GM12875 (cell line): ENCODE results near the gene CELF4.

ENCODE experiments used
- H3K4me3 ChIP-seq: one replicate; pipeline ENCODE4 v1.5.1; 2011; ENCODE audit warnings: low read depth, low read length, control low read depth
- TF ChIP-seq, protein P1 (sequence below): IDR thresholded peaks from 2 replicates; pipeline ENCODE4 v1.5.1; 2011; ENCODE audit warnings: low read depth, mild to moderate bottlenecking, control low read depth, inconsistent platforms, low read length, moderate library complexity, borderline replicate concordance; ENCODE audit not compliant: insufficient read depth

CELF4 gene

DNA sequence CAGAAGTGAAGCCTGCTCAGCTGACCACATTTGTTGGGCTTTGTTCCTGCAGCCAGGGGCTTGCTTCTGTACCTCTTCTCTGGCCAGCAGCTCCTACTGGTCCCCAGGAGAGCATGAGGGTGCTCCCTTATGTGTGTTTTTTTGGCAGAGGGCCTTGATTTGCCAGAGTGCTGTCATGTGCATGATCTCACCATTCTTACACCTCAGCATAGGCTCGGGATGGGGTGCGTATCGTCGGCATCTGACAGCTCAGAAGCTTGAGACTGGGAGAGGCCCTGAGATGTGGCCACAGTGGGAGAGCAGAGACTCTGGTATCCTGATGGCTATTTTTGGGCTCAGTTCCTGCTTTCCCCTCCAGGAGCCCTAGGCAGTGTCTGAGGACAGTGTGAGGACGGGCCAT is 71.2 kb downstream of the CELF4 start:
- TF ChIP-seq, protein P1, sequence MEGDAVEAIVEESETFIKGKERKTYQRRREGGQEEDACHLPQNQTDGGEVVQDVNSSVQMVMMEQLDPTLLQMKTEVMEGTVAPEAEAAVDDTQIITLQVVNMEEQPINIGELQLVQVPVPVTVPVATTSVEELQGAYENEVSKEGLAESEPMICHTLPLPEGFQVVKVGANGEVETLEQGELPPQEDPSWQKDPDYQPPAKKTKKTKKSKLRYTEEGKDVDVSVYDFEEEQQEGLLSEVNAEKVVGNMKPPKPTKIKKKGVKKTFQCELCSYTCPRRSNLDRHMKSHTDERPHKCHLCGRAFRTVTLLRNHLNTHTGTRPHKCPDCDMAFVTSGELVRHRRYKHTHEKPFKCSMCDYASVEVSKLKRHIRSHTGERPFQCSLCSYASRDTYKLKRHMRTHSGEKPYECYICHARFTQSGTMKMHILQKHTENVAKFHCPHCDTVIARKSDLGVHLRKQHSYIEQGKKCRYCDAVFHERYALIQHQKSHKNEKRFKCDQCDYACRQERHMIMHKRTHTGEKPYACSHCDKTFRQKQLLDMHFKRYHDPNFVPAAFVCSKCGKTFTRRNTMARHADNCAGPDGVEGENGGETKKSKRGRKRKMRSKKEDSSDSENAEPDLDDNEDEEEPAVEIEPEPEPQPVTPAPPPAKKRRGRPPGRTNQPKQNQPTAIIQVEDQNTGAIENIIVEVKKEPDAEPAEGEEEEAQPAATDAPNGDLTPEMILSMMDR: no peak
- no peak overlapping the region for H3K4me3 ChIP-seq

DNA sequence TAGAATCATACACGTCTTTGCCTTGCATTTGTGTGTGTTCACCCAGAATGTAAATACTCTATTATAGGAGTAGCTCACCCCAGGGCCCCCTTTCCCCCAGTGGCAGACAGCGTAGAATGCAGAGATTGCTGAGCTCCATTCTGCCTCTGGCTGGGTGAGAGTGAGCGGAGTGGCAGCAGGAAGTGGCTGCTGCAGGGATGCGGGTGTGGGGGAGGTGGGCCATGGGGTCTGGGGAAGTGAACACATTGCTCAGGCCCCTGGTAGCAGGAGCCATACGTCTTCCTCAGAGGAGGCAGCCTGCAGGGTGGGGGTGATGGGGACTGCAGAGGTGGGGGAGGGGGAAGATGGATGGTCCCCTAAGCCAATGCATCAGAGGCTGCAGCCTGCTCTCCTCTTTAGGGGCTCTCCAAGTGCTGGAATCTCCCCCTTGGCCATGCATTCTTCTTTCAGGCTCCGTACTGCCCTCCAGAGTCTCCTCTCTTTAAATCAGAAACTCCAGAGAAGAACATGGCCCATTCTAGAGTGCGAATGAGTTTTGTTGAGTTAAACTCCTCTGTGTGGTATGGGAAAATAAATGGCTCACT is 72.2 kb downstream of the CELF4 start:
- TF ChIP-seq, protein P1: no peak
- no peak overlapping the region for H3K4me3 ChIP-seq

DNA sequence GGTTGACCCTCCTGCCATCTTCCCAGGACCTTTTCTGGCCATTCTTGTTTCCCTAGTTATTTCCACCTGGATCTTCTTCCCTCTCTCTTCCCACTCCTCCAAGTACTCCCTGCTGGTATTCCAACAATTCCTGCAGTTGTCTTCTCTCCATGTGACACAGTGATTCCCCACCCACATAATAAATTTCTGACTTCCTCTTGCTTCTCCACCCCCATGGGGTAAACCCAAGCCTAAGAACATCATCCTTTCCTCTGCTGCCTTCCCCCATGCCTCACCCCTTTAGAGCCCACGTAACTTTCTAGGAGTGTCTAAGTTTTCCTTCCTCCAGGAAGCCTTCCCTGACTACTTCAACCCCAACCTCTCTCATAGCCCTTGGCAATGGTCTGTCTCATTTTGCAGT is 72.6 kb downstream of the CELF4 start:
- TF ChIP-seq, protein P1: no peak

DNA sequence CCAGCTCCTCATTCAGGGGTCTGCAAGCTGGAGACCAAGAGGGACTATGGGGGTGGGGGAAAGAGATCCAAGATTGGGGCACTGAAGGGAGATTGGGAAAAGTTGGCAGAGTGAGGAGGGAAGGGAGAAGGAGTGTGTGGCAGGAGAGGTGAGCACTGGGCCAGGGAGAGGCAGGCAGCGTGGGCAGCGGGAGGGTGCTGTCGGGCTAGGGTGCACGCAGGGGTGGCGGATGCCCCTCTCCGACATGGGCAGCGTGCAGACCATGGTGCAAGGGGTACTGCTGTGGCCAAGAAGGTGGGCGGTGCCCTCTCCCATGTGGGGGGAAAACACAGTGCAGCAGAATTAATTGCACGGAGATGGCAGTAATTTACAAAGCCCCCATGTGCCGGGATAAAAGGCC is 74.1 kb downstream of the CELF4 start:
- TF ChIP-seq, protein P1: no peak
- no peak overlapping the region for H3K4me3 ChIP-seq

More for the DNA sequence above, 72.6 kb downstream of the CELF4 start:
- H3K4me3 ChIP-seq: no peak overlapping the region

DNA sequence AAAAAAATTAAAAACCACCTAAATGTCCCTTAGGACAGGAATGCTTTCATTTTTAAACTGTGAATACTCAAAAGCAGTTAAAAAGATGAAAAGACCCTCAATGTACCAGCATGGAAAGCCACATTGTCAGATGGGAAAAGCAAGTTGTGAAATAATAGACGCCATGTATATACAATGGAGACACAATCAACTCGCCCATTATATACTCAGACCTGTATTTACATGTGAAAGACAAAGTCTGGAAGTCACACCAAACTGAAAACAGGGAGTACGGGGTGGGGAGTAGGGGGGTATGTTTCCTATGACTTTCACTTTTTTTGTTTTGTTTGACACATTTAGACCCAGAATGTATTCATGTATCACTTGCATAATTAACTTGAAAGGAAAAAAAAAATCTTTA is 75.6 kb downstream of the CELF4 start:
- no peak overlapping the region for H3K4me3 ChIP-seq
- TF ChIP-seq, protein P1: no peak

DNA sequence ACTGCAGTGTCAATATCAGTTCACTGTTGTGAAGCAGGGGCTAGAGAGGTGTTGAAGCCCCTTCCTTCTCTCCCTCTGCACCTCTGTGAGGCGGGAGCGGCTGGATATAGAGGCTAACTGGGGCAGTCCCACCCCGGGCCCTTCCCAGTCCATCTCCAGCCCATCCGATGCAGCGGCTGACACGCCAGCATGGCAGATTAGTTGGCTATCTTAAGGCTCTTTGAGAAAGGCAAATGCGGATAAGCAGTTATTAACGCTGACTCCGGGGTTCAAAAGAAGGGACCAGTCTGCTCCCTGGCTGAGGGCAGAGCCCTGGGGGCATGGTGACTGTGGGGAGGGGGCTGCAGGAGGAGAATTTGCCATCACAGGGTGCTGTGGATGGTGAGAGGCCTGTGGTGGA is 76.6 kb downstream of the CELF4 start:
- TF ChIP-seq, protein P1: no peak
- no peak overlapping the region for H3K4me3 ChIP-seq

DNA sequence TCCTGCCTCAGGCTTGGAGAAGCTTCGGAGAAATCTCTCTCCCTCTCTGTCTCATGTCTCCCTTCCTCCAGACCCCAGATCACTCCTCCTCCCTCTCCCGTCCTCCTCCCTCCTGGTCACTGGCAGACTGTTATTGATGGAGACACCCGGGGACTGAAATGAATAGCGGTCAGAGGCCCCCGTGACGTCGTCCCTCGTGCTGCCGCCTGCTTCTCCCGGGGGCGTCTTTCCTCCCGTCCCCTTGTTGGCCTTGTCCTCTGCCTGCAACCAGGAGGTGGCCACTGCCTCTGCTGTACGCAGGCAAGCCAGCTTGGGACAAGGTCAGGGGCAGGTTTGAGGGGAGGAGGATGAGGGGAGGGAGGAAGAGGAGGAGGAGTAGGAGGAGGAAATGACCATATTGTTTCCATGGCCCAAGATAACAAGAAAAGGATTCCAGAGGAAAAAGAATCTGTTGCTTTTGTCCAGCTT is 78.2 kb downstream of the CELF4 start:
- H3K4me3 ChIP-seq: no peak overlapping the region
- TF ChIP-seq, protein P1: no peak
